IPS-11a (cell line): ENCODE data around the gene WNK2.
"Not testable (repeated sequence)": the region's sequence is repeated elsewhere in the genome, so short reads cannot be mapped to it uniquely, and the experiment has no call there.

Experiments
- H3K4me3 ChIP-seq: one replicate; pipeline ENCODE4 v1.5.1; 2013; ENCODE audit warnings: low read depth, low read length, control low read depth

Gene WNK2

GRCh38 chr9:93183663-93184431 lies at the start of gene WNK2:
WNK2 (plus strand) TSS chr9:93184139; CDS start chr9:93184930, 791 bp downstream.
- H3K4me3 ChIP-seq = peak within 1 kb of the TSS; percentile 41

- peak overlapping the region; percentile 56 for H3K4me3 ChIP-seq
These were observed 49.0 kb upstream of the WNK2 start for GRCh38 chr9:93134740-93135444.

GRCh38 chr9:93136011-93136440 lies 47.9 kb upstream of the WNK2 start:
- no peak overlapping the region for H3K4me3 ChIP-seq

GRCh38 chr9:93137362-93137761 lies 46.6 kb upstream of the WNK2 start:
- no peak overlapping the region for H3K4me3 ChIP-seq

- H3K4me3 ChIP-seq = no peak overlapping the region
These were observed 45.7 kb upstream of the WNK2 start for GRCh38 chr9:93138171-93138764.

- H3K4me3 ChIP-seq = no peak overlapping the region
These were observed 44.4 kb upstream of the WNK2 start for GRCh38 chr9:93139365-93140182.

- no peak overlapping the region for H3K4me3 ChIP-seq
These were observed 42.0 kb upstream of the WNK2 start for GRCh38 chr9:93141771-93142483.

GRCh38 chr9:93143830-93144530 lies 40.0 kb upstream of the WNK2 start:
- H3K4me3 ChIP-seq = no peak overlapping the region

GRCh38 chr9:93146696-93147095 lies 37.2 kb upstream of the WNK2 start:
- not testable (repeated sequence) for H3K4me3 ChIP-seq

GRCh38 chr9:93147632-93148031 lies 36.3 kb upstream of the WNK2 start:
- no peak overlapping the region for H3K4me3 ChIP-seq

GRCh38 chr9:93148721-93149120 lies 35.2 kb upstream of the WNK2 start:
- no peak overlapping the region for H3K4me3 ChIP-seq

- no peak overlapping the region for H3K4me3 ChIP-seq
These were observed 34.6 kb upstream of the WNK2 start for GRCh38 chr9:93149361-93149760.

- no peak overlapping the region for H3K4me3 ChIP-seq
These were observed 32.7 kb upstream of the WNK2 start for GRCh38 chr9:93151097-93151784.

GRCh38 chr9:93154293-93154903 lies 29.5 kb upstream of the WNK2 start:
- no peak overlapping the region for H3K4me3 ChIP-seq

GRCh38 chr9:93155716-93156474 lies 28.0 kb upstream of the WNK2 start:
- H3K4me3 ChIP-seq = no peak overlapping the region

GRCh38 chr9:93156475-93157008 lies 27.4 kb upstream of the WNK2 start:
- H3K4me3 ChIP-seq = no peak overlapping the region

- H3K4me3 ChIP-seq = no peak overlapping the region
These were observed 24.1 kb upstream of the WNK2 start for GRCh38 chr9:93159601-93160471.
